ENCODE data around the gene GPR158. TPM values are rescaled to one million over a fixed set of nuclear protein-coding genes. Genes with fewer than 3 reads are reported as not detected.

The GPR158 gene
- total and polyA plus RNA-seq, 4 donors, result 0.03 to 0.08 TPM; not detected in 2

- Histone ChIP-seq H3K9ac (ENCODE audit: low read depth in 1 of 2, low read length in 2 of 2) (no peak overlapping the region), H3K27me3 (ENCODE audit: control insufficient read depth in 4 of 4, insufficient read depth in 4 of 4, low read length in 3 of 4) (peaks cover 2 to 18% (median 9%) of the 10 kb centered on the region in 4 donors), H3K27ac (ENCODE audit: low read depth in 1 of 2, low read length in 2 of 2) (no peak overlapping the region), H3K4me1 (ENCODE audit: control insufficient read depth in 4 of 4, insufficient read depth in 4 of 4, low read length in 3 of 4) (peaks cover 9 to 27% (median 13%) of the 10 kb centered on the region in 4 donors), H3K9me3 (ENCODE audit: control insufficient read depth in 4 of 4, low read length in 3 of 4) (no peaks in the 10 kb centered on the region), H3K4me3 (ENCODE audit: low read depth in 1 of 3, low read length in 3 of 3) (peak overlapping the region in 1 of 3 donors; percentile 21), H3K36me3 (ENCODE audit: control insufficient read depth in 4 of 4, insufficient read depth in 3 of 4, low read depth in 1 of 4, low read length in 3 of 4) (no peaks in the 10 kb centered on the region)
- no peak for DNase-seq (ENCODE audit: low spot score)
- 4% methylated on average over 36 of the region's 36 CpGs for WGBS
- TF ChIP-seq FOXA2 (IDR thresholded peaks at IDR 0.05) (no peak), HNF4G (IDR thresholded peaks at IDR 0.05) (no peak), CTCF (IDR thresholded peaks at IDR 0.05; ENCODE audit: low read depth, low read length, missing input control) (no peak), FOXA1 (IDR thresholded peaks at IDR 0.05) (no peak), ZBTB33 (IDR thresholded peaks at IDR 0.05) (no peak), RAD21 (IDR thresholded peaks at IDR 0.05) (no peak), NR2F2 (IDR thresholded peaks at IDR 0.05) (no peak), YY1 (IDR thresholded peaks at IDR 0.05) (no peak), SP1 (IDR thresholded peaks at IDR 0.05) (no peak), ATF3 (IDR thresholded peaks at IDR 0.05) (no peak), JUND (IDR thresholded peaks at IDR 0.05) (no peak), HNF4A (conservative IDR thresholded peaks at IDR 0.05) (no peak), RXRA (IDR thresholded peaks at IDR 0.05) (no peak), GABPA (IDR thresholded peaks at IDR 0.05 in 1 of 2, conservative IDR thresholded peaks at IDR 0.05 in 1 of 2) (no peak), TAF1 (conservative IDR thresholded peaks at IDR 0.05) (no peak), EGR1 (IDR thresholded peaks at IDR 0.05; ENCODE audit: low read depth in 2 of 2) (no peak)
- TF ChIP-seq, protein P1, sequence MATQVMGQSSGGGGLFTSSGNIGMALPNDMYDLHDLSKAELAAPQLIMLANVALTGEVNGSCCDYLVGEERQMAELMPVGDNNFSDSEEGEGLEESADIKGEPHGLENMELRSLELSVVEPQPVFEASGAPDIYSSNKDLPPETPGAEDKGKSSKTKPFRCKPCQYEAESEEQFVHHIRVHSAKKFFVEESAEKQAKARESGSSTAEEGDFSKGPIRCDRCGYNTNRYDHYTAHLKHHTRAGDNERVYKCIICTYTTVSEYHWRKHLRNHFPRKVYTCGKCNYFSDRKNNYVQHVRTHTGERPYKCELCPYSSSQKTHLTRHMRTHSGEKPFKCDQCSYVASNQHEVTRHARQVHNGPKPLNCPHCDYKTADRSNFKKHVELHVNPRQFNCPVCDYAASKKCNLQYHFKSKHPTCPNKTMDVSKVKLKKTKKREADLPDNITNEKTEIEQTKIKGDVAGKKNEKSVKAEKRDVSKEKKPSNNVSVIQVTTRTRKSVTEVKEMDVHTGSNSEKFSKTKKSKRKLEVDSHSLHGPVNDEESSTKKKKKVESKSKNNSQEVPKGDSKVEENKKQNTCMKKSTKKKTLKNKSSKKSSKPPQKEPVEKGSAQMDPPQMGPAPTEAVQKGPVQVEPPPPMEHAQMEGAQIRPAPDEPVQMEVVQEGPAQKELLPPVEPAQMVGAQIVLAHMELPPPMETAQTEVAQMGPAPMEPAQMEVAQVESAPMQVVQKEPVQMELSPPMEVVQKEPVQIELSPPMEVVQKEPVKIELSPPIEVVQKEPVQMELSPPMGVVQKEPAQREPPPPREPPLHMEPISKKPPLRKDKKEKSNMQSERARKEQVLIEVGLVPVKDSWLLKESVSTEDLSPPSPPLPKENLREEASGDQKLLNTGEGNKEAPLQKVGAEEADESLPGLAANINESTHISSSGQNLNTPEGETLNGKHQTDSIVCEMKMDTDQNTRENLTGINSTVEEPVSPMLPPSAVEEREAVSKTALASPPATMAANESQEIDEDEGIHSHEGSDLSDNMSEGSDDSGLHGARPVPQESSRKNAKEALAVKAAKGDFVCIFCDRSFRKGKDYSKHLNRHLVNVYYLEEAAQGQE (IDR thresholded peaks at IDR 0.05), result no peak
- TF ChIP-seq, protein P2, sequence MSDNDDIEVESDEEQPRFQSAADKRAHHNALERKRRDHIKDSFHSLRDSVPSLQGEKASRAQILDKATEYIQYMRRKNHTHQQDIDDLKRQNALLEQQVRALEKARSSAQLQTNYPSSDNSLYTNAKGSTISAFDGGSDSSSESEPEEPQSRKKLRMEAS (IDR thresholded peaks at IDR 0.05), result no peak
These were observed 1.7 kb downstream of the GPR158 start for GRCh38 chr10:25176421-25176968.
